ENCODE data around the gene IL36RN.
"Not testable (repeated sequence)": the region's sequence is repeated elsewhere in the genome, so short reads cannot be mapped to it uniquely, and the experiment has no call there.

IL36RN gene

DNA sequence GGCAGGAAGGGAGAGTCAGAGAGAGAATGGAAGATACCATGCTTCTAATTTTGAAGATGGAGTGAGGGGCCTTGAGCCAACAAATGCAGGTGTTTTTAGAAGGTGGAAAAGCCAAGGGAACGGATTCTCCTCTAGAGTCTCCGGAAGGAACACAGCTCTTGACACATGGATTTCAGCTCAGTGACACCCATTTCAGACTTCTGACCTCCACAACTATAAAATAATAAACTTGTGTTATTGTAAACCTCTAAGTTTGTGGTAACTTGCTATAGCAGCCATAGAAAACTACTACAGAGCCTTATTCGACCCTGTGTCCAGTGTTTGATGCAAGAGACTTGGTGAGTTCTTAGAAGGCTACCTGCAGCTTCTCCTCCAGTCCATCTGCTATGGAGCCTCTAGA lies 16.6 kb downstream of the IL36RN start:
- DNase-seq, result no peak

DNA sequence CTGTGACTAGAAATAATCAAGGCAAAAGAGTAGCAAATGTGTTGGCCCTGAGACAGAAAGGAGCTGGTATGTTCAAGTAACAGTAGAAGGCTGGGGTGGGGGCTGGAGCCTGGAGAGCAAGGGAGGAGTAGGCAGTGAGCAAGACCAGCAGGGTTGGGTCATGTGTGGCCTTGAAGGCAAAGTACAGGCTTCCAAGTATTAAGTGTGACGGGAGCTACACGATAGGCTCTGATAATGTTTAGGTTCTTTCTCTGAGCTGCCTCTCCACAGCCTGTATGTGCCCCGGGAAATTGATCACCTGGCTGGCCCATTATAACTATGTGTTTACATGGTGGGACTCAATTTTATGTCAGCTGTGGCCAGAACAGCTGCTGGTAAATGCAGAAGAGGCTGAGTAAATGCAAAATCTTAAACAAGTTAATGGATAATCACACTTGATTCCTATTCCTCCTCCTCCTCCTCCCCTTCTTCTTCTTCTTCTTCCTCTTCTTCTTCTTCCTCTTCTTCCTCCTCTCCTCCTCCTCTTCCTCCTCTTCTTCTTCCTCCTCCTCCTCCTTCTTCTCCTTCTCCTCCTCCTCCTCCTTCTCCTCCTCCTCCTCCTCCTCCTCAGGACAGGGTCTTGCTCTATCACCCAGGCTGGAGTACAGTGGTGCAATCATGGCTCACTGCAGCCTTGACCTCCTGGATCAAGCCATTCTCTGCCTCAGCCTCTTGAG lies 18.1 kb downstream of the IL36RN start:
- DNase-seq, result no peak

DNA sequence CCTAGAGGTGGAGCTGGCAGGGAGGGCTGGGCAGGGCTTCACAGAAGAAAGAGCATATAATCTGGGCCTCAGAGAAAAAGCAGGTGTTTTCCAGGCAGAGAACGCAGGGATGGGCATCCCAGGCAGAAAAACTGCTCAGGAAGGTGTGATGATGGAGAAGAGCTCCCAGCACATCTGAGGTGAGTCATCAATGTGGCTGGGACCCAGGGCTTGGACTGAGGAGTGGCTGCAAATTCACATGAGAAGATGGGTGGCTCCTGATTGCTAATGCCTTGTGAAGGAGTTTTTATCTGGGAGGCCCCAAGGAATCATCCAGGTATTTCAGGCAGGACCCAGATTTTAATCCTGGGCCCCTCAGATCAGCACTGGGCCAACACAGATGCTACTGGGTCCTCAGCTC lies 18.9 kb downstream of the IL36RN start:
- DNase-seq, result no peak

DNA sequence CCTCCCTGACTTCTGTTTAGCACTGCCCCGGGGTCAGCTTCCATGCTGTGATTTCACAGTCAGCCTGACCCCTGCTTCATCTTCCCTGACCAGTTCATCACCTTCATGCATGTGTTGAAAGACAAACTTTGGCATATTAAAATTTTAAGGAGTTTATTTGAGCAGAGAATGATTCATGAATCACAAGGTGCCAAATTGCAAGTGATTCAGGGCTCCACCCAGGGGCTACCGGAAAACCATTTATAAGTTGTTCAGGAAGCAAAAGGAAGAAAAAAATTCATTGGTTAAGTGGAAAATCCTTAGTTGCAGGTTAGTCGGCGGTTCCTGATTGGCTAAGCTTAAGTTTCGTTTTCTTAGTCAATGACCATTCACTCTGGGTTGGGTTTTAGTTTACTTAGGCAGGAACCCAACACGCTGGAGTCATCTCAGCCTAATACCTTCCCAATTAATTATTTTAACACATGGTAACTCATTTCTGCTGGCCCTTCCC lies 19.4 kb downstream of the IL36RN start:
- no peak for DNase-seq

DNA sequence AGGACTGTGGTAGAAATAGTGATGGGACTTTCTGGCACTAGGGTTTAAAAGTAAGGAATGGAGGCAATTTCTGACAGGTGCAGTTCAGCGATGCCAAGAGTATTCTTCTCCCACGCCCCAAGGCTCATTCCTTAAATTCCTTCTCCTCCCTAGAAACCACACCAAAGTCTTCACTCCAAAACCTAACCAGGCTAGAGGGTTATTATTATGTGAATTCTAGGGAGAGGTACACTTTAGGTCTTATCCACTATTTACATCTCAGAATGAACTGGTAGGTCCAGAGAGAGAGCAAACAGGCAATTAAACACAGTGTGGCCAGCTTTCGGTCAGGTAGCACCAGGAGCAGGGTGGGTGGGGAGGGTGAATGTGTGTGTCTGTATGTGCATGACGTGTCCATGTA lies 20.1 kb downstream of the IL36RN start:
- DNase-seq, result no peak

DNA sequence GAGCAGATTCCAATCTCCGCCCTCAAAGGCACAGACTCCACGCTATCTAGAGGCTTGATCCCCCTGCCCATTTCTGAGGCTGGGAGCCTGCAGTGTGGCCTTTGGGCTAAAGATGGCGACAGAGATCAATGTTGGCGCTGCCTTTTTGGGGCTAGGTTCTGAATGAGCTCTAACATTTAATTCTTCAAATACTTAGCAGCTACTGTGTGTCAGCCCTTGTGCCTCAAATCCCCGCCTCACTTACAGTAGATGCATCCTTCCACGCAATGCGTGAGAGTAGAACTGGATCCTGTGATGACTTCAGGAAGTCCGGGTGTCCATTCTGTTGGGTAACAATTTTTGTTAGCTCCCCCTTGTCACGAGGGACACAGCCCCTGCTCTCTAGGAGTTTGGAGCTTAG lies 21.1 kb downstream of the IL36RN start:
- DNase-seq, result no peak

DNA sequence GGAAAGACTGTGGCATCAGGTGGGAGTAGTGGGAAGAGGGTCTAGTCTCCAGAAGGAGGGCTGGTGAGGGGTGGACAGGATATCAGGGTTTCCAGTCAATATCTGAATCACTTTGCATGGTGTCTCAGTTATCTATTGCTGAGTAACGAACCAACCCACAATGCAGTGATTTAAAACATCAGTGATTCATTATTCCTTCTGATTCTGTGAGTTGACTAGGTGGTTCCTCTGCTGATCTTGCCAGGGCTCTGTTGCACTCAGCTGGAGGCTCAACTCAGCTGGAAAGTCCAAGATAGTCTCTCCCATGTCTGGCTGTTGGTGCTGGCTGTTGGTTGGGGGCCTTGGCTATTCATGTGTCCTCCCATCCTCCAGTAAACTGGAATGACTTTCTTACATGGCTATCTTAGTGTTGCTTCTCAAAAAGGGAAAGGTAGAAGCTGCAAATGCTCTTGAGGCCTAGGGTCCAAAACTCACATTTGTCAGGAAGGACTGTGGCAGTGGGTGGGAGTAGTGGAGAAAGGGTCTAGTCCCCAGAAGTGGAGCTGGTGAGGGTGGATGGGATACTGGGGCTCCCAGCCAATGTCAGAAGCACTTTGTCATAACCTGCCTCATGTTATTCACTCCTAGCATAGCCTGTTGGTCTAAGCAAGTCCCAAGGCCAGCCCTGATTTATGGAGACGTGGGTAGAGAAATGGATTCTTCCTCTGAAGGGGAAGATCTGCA lies 22.7 kb downstream of the IL36RN start:
- DNase-seq, result no peak

DNA sequence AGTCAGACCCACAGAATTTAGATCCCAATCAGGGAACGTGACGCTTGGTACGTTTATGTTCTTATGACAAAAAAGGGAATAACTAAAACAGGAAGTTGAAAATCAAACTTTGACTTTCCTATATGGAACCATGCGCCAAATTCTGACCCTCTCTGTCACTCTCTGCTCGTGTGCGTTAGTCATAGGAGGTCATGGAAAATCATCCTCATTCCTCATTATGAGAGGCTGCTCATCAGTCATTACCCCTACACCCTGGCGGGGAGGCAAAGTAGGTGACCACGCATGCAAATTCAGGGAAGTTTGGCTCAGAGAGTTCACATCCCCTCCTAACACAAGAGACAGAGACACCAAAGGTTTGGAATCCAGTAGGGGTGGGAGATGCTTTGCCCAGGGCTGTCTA lies 24.3 kb downstream of the IL36RN start:
- DNase-seq, result no peak

DNA sequence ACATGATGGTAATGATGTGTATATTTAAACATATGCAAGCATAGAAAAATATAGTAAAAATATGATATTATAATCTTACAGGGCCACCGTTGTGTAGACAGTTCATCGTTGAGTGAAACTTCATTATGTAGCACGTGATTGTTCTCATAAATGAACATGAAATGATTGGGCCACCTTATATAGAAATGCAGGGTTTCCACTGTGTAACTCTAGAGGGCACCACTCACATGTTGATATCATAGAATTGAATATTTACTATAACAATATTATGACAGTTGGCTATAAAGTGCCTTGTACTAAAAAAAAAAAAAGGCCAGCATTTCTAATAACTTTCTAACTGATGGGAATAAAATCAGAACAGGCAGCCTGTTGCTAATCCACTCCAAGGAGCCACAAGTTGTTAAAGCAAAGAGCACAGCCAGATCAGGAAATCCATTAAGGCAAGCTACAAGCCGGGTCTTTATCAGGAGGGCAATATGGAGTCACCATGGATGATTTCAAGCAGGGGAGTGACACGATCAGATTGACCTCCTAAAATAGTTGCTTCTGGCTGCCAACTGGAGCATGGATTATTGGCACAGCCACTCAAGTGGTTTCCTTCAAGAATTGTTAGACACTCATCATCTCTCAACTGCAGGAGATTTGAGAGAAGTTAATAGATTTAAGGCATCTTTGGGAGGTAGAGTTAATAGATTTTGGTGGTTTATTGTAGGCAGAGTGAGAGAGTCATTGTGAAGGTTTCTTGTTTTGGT lies 25.4 kb downstream of the IL36RN start:
- DNase-seq, result no peak

DNA sequence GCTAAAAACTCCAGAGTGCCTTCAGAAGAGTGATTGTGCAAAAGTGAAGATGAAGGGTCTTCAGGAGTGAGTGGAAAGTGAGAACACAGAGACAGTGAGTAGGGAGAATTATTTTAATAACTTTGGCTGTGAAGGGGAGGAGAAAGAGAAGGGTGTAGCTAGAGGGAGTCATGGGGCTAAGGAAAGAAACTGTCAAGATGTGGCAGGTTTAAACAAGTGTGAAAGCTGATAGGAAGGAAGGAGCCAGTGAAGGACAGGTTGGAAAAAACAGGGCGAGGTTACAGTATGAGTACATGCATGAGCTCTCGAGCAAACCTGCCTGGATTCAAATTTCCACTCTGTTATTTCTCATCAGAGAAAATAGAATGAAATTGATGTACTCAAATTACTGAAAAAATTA lies 26.5 kb downstream of the IL36RN start:
- DNase-seq, result no peak

DNA sequence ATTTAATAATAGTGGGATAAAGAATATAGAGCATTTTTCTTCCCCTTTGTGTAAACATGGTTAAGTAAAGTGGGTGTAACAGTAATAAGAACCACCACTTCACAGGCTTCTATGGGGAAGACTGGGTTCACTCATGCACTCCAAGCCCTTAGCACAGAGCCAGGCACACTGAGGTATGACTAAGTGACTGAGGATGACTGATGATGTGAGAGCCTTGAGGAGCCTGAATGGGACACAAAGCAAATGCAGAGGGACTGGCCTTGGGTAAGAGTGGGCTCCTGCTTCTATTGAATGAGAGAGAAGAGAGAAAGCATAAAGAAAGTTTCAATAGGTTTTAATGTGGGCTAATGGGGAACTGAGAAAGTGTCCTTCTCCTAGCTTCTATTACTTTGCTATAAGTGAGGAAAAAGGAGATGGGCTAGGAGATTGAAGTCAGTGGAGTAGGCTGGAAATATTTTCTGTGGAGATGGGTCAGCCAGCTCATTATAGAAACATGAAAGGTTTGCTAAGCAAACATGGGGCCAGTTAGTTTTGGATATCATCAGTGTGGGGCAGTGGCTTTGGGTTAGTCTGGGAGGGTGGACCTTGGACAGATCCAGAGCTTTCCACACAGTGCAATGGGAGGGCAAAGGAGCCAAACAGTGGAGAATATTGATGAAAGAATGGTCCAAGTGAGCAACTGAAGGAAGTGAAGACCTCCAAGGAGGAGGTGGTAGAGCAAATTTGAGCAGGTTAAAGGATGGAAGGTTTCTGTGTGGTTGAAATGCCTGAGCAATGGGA lies 29.4 kb downstream of the IL36RN start:
- no peak for DNase-seq

DNA sequence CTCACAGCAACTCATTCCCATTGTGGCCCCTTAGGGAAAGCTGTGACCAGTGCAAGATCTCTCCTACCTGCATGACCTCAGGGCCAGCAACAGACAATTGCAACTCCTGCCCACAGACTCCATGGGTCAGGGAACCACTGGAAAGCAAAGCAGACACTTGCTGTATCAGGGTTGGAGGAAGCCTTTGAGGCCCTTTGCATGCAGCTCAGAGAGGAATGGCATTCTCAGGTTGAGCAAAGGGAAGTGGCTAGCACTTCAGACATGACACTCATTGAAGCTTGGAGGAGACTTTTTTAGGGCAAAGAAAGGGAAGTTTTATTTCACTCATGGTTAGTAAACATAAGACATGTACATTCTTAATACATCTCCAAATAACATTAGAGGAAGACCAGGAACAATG lies 30.9 kb downstream of the IL36RN start:
- DNase-seq, result no peak

DNA sequence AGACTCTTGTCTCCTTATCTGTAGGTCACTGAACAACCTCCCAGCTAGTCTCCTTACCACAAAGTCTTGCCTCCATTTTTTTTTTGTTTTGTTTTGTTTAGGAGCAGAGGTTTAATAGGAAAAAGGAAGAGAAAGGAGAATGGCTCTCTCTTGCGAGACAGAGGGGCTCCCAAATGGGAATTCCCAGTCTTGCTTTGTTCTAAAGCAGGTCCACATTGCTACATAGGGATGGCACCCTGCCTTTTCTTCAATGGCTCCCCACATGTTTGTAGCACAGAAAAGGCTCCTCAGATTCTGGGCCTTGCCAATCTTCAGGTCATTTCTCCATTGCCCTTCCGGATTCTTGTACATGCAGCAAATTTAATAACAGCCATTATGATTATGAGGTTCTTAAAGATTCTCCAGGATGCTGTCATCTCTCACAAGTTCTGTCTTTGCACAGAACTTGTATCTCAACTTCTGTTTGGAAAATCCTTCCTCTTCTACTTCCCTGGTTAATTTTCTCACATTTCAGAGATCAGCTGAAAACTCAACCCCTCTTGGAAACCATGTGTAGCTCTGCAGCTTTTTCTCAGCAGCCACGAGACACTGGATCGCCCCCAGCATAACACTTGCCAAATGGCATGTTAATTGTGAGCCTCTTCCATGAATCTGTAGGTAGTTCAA lies 32.4 kb downstream of the IL36RN start:
- DNase-seq, result no peak

DNA sequence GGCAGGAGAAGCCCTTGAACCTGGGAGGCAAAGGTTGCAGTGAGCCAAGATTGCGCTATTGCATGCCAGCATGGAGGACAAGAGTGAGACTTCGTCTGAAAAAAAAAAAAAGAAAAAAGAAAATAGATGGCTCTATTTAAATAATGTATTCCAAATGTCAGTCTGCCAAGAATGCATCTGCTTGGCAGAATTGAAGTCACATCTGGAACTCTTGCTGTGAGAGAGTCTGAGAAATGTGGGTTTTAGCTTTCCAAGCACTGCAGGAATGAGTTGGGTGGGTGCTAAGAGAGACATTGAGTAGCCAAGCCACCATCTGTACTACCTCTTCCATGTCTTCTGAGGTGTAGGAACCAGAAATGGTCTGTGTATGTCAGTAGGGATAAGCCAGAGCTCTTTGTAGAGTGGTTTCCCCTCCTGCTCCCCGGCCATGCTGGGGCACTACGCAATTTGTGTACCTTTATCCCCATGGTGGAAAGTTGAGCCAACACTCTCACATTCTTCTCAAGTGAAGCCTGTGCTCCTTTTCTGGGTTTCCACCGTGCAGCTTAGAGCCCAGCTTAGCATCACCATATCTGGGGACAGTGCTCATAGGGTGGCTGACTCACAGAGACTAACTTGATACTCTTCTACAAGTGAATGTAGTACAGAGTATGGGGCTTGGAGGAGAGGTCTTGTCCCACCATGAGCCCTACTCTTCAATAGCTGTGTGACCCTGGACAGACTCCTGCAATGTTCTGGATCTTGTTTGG lies 34.0 kb downstream of the IL36RN start:
- no peak for DNase-seq

DNA sequence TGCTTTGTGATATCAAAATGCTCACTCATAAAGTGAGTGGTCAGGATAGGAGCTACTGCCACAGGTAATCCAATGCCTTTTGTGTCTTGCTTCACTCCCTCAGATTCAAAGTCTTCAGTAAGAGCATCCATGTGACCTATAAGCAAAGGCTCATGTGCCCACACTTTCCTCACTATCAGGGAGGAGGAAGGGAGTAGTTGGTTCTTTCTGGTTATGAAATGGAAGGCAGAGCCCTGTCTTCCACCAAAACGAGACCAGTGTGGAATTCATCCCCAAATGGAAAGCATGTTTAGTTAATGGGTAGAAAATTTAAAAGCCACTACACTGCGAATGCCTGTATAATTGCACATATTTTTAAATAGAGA lies 34.6 kb downstream of the IL36RN start:
- DNase-seq, result no peak

DNA sequence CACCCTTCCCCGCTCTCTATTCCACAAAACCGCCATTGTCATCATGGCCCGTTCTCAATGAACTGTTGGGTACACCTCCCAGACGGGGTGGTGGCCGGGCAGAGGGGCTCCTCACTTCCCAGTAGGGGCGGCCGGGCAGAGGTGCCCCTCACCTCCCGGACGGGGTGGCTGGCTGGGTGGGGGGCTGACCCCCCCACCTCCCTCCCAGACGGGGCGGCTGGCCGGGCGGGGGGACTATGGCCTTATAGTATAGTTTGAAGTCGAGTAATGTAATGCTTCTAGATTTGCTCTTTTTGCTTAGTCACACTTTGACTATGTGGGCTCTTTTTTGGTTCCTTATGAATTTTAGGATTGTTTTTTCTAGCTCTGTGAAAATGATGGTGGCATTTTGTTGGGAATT lies 37.3 kb downstream of the IL36RN start:
- DNase-seq, result not testable (repeated sequence)

DNA sequence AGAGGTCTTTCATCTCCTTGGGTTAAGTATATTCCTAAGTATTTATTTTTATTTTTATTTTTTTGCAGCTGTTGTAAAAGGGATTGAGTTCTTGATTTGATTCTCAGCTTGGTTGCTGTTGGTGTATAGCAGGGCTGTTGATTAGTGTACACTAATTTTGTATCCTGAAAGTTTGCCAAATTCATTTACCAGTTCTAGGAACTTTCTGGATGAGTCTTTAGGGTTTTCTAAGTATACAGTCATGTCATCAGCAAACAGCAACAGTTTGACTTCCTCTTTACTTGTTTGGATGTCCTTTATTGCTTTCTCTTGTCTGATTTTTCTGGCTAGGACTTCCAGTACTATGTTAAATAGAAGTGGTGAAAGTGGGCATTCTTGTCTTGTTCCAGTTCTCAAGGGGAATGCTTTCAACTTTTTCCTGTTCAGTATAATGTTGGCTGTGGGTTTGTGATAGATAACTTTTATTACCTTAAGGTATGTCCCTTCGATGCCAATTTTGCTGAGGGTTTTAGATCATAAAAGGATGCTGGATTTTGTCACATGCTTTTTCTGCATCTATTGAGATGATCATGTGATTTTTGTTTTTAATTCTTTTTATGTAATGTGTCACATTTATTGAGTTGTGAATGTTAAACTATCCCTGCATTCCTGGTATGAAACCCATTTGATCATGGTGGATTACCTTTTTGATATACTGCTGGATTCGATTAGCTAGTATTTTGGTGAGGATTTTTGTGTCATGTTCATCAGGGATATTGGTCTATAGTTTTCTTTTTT lies 38.0 kb downstream of the IL36RN start:
- not testable (repeated sequence) for DNase-seq

DNA sequence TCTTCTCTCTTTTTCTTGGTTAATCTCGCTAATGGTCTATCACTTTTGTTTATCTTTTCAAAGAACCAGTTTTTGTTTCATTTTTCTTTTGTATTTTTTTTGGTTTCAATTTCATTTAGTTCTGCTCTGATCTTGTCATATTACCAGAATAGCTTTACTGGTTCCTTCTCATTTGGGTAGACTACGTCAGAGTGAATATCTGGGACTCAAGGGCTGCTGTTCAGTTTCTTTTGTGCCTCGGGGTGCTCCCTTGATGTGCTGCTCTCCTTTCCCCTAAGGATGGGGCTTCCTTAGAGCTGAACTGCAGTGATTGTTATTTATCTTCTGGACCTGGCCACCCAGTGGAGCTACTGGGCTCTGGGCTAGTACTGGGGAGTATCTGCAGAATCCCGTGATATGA lies 39.0 kb downstream of the IL36RN start:
- no peak for DNase-seq

DNA sequence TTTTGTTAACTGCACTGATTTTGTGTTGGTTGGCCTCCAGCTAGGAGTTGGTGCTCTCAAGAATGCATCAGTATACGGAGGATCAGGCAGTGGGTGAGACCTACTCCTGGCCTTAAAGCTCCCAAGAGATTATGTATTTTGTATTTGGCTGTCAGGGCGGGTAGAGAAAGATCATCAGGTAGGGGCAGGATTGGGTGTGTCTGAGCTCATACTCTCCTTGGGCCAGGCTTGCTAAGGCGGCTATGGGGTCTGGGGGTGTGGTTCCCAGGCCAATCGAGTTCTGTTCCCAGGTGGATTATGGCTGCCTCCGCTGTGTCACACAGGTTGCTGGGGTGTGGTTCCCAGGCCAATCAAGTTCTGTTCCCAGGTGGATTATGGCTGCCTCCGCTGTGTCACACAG lies 39.5 kb downstream of the IL36RN start:
- DNase-seq, result no peak

DNA sequence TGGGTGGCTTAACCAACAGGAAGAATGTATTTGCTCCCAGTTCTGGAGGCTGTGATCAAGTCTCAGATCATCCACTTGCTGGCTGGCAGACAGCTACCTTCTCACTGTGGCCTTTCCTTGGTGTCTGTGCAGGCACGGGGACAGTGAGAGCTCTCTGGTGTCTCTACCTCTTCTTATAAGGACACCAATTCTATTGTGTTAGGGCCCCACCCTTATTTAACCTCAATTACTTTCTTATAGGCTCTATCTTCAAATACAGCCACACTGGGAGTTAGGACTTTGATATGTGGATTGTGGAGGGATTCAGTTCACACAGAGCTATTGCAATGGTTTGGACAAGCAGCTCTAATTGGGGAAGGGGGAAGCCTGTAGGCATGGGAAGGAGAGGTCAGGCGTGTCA lies 43.1 kb downstream of the IL36RN start:
- no peak for DNase-seq

DNA sequence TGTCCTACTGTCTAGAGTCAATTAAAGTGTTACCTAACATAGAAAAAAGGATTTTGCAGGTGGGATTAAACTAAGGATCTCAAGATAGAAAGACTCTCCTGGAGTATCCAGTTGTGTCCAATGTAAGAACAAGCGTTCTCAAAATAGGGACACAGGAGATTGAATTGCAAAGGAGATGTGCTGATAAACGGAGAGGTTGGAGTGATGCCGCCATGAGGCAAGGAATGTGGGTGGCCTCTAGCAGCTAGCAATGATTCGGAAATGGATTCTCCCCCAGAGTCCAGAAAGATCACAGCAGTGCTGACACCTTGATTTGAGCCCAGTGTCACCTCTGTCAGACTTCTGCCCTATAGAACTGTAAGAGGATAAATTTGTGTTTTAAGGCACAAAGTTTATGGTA lies 44.3 kb downstream of the IL36RN start:
- DNase-seq, result no peak
